ENCODE results near the gene NEK1. TPM values are rescaled to one million over a fixed set of nuclear protein-coding genes. Genes with fewer than 3 reads are reported as not detected.
A peak's percentile ranks its signal among the peaks of the same experiment; 100 is the strongest.
"Not testable (repeated sequence)": the region's sequence is repeated elsewhere in the genome, so short reads cannot be mapped to it uniquely, and the experiment has no call there.

The NEK1 gene
- total and polyA plus RNA-seq, 8 donors = 2.1 to 8.3 (median 4.1) TPM

GRCh38 chr4:169582706-169583105 is 29.7 kb downstream of the NEK1 start:
- FAIRE-seq = no peak
- TF ChIP-seq CTCF (IDR thresholded peaks at IDR 0.05) = no peak
- Histone ChIP-seq H3K4me1 (no peaks in the 10 kb centered on the region), H3K9me3 (no peaks in the 10 kb centered on the region), H3K36me3 (no peaks in the 10 kb centered on the region), H3K27ac (no peak overlapping the region), H3K4me3 (no peak overlapping the region), H3K27me3 (no peaks in the 10 kb centered on the region)
- ATAC-seq = no peak
- 91 to 96% methylated on average over 3 of the region's 3 CpGs for WGBS, 2 donors
- intact Hi-C loops (cut with DNase I) = no loop called here
- DNase-seq = no peak

GRCh38 chr4:169582203-169582602 is 30.2 kb downstream of the NEK1 start:
- FAIRE-seq (no peak), ATAC-seq (no peak), DNase-seq (no peak)
- TF ChIP-seq CTCF (IDR thresholded peaks at IDR 0.05) = no peak
- Histone ChIP-seq H3K36me3 (no peaks in the 10 kb centered on the region), H3K4me1 (no peaks in the 10 kb centered on the region), H3K9me3 (no peaks in the 10 kb centered on the region), H3K27me3 (no peaks in the 10 kb centered on the region), H3K4me3 (no peak overlapping the region), H3K27ac (no peak overlapping the region)
- intact Hi-C loops (cut with DNase I) = no loop called here
- WGBS, 2 donors = 78 to 84% methylated on average over 2 of the region's 2 CpGs

- no peak for TF ChIP-seq CTCF (IDR thresholded peaks at IDR 0.05)
Observed at GRCh38 chr4:169573889-169574288, 38.5 kb downstream of the NEK1 start.

GRCh38 chr4:169571435-169571834 is 40.9 kb downstream of the NEK1 start:
- Histone ChIP-seq H3K4me3 (no peak overlapping the region), H3K36me3 (no peaks in the 10 kb centered on the region), H3K27ac (no peak overlapping the region), H3K27me3 (no peaks in the 10 kb centered on the region), H3K4me1 (no peaks in the 10 kb centered on the region), H3K9me3 (no peaks in the 10 kb centered on the region)
- WGBS, 2 donors = 93 to 96% methylated on average over 4 of the region's 4 CpGs
- ATAC-seq (no peak), DNase-seq (no peak), FAIRE-seq (no peak)
- intact Hi-C loops (cut with DNase I) = no loop called here
- TF ChIP-seq CTCF (IDR thresholded peaks at IDR 0.05) = no peak

More at GRCh38 chr4:169573889-169574288, 38.5 kb downstream of the NEK1 start:
- FAIRE-seq = no peak
- Histone ChIP-seq H3K4me1 (no peaks in the 10 kb centered on the region), H3K9me3 (no peaks in the 10 kb centered on the region), H3K27ac (no peak overlapping the region), H3K4me3 (no peak overlapping the region), H3K36me3 (no peaks in the 10 kb centered on the region), H3K27me3 (no peaks in the 10 kb centered on the region)
- WGBS, 2 donors = 100% methylated on average over 1 of the region's 1 CpG
- intact Hi-C loops (cut with DNase I) = no loop called here
- DNase-seq = no peak
- no peak for ATAC-seq

GRCh38 chr4:169571012-169571411 is 41.4 kb downstream of the NEK1 start:
- ATAC-seq; H3K27ac ChIP-seq; DNase-seq; FAIRE-seq; H3K4me1 ChIP-seq; H3K9me3 ChIP-seq; H3K4me3 ChIP-seq; intact Hi-C loops (cut with DNase I); H3K27me3 ChIP-seq; H3K36me3 ChIP-seq: not testable (repeated sequence)
- WGBS, 2 donors = 97 to 100% methylated on average over 1 of the region's 3 CpGs

- DNase-seq = peak in 1 of 6 donors; percentile 44
- H3K27ac ChIP-seq; H3K9me3 ChIP-seq; FAIRE-seq; intact Hi-C loops (cut with DNase I); H3K4me1 ChIP-seq; H3K27me3 ChIP-seq; H3K36me3 ChIP-seq; ATAC-seq; H3K4me3 ChIP-seq: not testable (repeated sequence)
- WGBS, 2 donors = 89 to 96% methylated on average over 9 to 26 of the region's 26 CpGs
Observed at GRCh38 chr4:169570266-169570665, 42.1 kb downstream of the NEK1 start.

- 89 to 91% methylated on average over 1 of the region's 3 CpGs for WGBS, 2 donors
- ATAC-seq; FAIRE-seq; H3K4me3 ChIP-seq; H3K9me3 ChIP-seq; H3K27ac ChIP-seq; intact Hi-C loops (cut with DNase I); DNase-seq; H3K27me3 ChIP-seq; H3K4me1 ChIP-seq; H3K36me3 ChIP-seq: not testable (repeated sequence)
Observed at GRCh38 chr4:169569188-169569587, 43.2 kb downstream of the NEK1 start.

Measured in pancreas (tissue), 10 donors.